A549 treated with CORT108297 at 1 μM for 4 hours (cell line): ENCODE results near the gene RSAD1. TPM values are rescaled to one million over a fixed set of nuclear protein-coding genes. Genes with fewer than 3 reads are reported as not detected.

ENCODE experiments used
- total RNA-seq: library from RNA; stranded (reverse); fragments of 200-300 nt; extraction: Qiagen RNA extraction; gene quantifications from 5 replicates; pipeline ENCODE4 v1.2.3, GENCODE V29; 2022

The RSAD1 gene
- total RNA-seq, result 29.2 to 39.8 TPM (median 35.9 TPM) in 5 replicates

DNA sequence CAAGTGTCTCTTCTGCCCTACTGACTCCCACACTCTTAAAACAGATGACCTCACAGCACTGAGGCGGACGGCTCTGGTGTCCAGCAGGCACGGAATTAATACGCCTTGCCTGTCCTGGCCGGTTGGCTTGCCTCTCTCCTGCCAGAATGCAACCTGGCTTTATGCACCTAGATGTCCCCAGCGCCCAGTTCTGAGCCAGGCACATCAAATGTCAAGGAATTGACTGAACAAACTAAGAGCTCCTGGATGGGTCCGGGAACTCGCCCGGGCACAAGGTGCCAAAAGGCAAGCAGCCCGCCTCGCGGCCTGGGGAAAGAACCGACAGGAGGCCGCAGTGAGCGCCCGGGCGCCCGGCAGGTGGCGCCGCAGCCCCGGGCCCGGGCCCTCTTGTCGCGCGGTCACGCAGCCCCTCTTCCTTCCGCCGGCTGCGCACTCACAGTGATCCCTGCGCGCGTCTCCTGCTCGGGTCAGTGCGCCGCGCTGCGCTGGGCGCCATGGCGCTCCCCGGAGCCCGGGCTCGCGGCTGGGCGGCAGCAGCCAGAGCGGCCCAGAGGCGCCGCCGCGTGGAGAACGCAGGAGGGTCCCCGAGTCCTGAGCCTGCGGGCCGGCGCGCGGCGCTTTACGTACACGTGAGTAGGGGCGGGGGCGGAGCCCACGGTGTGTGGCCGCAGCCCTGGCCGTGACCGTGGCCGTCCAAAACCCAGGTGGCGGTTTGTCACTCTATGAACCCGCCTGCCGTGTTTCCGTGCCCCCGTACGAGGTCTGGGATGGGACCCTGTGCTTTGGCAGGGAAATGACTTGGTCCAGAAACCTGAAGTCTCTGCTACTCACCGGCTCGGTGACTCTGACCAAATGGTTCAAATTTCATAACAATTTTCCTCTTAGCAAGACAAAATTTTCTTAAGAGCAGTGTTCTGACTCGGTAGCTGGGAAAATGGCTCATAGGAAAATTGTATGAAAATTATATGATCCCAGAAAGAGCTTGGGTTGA, at the start of gene RSAD1:
RSAD1 (plus strand) TSS at position 470 of the 991 bp plus-strand sequence; CDS start at position 495, 25 bp downstream.

DNA sequence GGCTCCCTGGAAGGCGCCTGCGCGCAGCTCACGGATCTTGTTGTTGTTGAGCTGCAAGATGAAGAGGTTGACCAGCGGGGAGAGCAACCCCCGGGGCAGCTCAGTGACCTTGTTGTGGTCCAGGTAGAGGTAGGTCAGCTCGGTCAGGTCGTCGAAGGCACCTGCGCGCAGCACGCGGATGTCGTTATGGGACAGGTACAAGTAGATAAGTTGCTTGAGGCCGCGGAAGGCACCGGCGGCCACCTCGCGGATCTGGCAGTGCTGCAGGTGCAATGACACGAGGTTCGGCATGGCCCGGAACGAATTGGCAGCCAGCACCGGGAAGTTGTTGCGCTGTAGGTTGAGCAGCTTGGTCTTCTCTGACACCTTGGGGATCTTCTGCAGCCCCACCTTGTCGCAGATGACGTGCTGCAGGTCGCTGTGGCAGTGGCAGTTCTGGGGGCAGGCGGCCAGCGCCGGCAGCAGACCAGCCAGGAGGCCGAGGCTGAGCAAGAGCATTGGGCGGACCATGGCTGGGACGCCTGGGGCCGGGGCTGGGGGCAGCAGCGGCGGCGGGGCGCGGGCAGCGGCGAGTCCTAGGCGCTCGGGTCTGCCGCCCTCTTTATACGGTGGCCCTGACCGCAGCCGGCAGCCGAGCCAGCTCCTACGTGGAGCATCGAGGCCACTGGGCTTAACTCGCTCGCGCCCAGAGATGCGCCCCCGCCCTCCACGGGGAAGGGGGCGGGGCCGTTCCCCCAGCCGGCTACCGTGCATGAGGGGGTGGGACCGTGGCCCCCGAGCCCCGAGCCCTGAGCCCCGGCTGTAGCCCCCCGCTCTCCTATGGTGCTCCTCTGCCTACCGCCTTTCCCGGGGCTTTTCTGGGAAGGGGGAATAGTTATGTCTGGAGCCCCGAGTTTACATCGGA, 10.1 kb upstream of the RSAD1 start, which contains the start of gene CHAD:
CHAD (minus strand) TSS at position 577 of the 904 bp plus-strand sequence; CDS start at position 510, 67 bp downstream.

DNA sequence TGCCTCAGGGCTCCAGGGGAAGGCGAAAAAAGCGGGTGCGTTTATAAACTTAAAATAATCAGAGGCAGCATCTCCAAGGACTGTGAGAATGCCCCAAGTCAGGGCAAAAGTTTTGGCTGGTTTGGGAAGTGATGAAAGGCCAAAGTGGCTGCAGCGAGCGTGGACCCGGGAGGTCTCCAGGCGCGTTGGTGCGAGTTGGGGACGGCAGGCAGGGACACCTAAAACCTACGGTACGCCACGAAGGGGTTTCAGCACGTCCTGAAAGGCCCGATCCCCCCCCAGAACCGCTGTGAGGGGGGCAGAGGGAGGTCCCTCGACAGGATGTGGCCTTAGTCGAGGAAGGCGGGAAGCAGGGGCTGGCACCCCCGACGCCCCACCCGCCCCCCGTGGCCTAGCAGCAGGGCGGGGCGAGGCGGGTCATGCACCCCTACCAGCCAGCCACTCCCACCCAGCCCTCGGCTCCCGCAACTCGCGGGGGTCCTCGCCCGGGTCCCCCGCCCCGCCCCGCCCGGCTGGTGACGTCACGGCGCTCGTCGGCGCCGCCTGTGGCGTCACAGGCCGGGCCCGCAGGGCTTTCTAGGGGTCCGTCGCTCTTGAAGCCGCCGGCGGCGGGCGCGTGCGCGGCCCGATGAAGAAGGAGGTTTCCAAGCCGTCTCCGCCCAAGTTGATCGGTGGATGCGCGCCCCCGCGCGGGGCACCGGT, 29.4 kb downstream of the RSAD1 start, which contains the start of gene MYCBPAP:
MYCBPAP (plus strand) TSS at position 569 of the 702 bp plus-strand sequence. CDS start 236 bp downstream, outside the sequence.

DNA sequence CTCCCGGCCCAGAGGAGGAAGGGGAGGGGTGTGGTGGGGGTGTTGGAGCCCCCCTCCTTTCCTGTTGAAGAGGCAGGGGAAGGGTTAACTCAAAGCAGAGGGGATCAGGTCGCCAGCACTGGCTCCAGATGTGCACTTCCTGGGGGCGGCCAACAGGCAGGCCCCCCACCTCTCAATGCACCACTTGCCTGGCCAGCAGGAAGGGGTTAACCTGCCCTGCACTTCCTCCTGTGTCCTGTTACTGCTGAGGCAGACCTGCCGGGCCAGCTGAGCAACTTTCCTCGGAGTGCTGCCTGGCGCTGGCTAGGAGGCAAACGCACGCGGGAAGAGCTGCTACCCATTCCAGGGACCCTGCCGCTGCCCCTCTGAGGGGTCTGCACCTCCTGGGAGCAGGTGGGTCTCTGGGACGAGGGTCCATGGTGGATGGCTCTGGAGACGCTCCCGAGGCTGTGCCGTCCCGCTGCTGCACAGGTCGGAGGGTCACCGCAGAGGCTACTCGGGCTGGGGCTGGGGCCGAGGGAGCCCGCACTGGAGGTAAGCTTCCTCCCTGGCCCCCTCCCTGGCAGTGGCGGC, 53.9 kb downstream of the RSAD1 start, which contains the start of gene EPN3:
EPN3 (plus strand) TSS at position 284 of the 573 bp plus-strand sequence. CDS start 3,822 bp downstream, outside the sequence.

Other genes starting within 250 kb of the RSAD1 start
- gene TMEM92, start 204.4 kb upstream of the RSAD1 start, total RNA-seq, result 19.2 to 32.5 TPM (median 24.2 TPM) in 5 replicates
- 19.2 to 29.2 TPM (median 22.3 TPM) in 5 replicates for gene XYLT2, start 132.7 kb upstream of the RSAD1 start, total RNA-seq
- 141 to 162 TPM (median 151 TPM) in 5 replicates for gene MRPL27, start 105.7 kb upstream of the RSAD1 start, total RNA-seq
- gene EME1, start 105.6 kb upstream of the RSAD1 start, total RNA-seq, result 14.9 to 16.1 TPM (median 15.6 TPM) in 5 replicates
- gene LRRC59, start 81.3 kb upstream of the RSAD1 start, total RNA-seq, result 228 to 234 TPM (median 229 TPM) in 5 replicates
- 10.1 to 14.8 TPM (median 13.8 TPM) in 5 replicates for gene ACSF2, start 52.6 kb upstream of the RSAD1 start, total RNA-seq
- not detected in 5 replicates for gene CHAD, start 10.0 kb upstream of the RSAD1 start, total RNA-seq
- 0.53 to 1.0 TPM (median 0.69 TPM) in 5 replicates for gene MYCBPAP, start 29.6 kb downstream of the RSAD1 start, total RNA-seq
- 0.09 to 0.32 TPM (median 0.21 TPM) in 5 replicates for gene EPN3, start 53.9 kb downstream of the RSAD1 start, total RNA-seq
- gene SPATA20, start 68.3 kb downstream of the RSAD1 start, total RNA-seq, result 62.3 to 91.7 TPM (median 88.3 TPM) in 5 replicates
- 2.9 to 4.7 TPM (median 4.4 TPM) in 5 replicates for gene CACNA1G, start 81.9 kb downstream of the RSAD1 start, total RNA-seq
- gene ABCC3, start 156.0 kb downstream of the RSAD1 start, total RNA-seq, result 118 to 153 TPM (median 145 TPM) in 5 replicates
- gene ANKRD40, start 229.1 kb downstream of the RSAD1 start, total RNA-seq, result 44.1 to 49.4 TPM (median 46.6 TPM) in 5 replicates
- gene LUC7L3, start 240.7 kb downstream of the RSAD1 start, total RNA-seq, result 62.9 to 117 TPM (median 86.6 TPM) in 5 replicates